Activated T-cell treated with anti-CD3 and anti-CD28 coated beads for 24 hours (primary cell): ENCODE measurements around the gene BANF1.
"Not testable (repeated sequence)": the region's sequence is repeated elsewhere in the genome, so short reads cannot be mapped to it uniquely, and the experiment has no call there.

Source experiments
- DNase-seq: peaks from one replicate; pipeline ENCODE4 v3.0.0-alpha.2; 2020; ENCODE audit warnings: low read depth

The BANF1 gene

DNA sequence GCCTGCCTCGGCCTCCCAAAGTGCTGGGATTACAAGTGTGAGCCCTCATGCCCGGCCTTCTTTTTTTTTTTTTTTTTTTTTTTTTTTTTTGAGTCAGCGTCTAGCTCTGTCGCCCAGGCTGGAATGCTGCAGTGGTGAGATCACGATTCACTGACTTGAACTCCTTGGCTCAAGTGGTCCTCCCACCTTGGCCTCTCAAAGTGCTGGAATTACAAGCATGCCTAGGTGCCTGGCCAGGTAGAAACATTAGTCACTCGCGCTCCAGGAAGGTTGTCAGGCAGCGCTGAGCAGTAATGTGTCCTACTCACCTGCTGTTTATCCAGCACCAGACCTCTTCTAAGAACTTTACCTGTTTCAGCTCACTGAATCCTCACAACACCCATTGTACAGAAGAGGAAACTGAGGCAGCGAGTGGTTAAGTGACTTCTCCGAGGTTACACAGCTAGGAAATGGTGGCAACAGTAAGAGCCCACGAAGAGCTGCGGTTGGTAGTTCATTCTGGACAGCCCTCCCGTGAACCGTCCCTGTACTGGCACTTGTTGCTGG, 9.0 kb downstream of the BANF1 start:
- no peak for DNase-seq

DNA sequence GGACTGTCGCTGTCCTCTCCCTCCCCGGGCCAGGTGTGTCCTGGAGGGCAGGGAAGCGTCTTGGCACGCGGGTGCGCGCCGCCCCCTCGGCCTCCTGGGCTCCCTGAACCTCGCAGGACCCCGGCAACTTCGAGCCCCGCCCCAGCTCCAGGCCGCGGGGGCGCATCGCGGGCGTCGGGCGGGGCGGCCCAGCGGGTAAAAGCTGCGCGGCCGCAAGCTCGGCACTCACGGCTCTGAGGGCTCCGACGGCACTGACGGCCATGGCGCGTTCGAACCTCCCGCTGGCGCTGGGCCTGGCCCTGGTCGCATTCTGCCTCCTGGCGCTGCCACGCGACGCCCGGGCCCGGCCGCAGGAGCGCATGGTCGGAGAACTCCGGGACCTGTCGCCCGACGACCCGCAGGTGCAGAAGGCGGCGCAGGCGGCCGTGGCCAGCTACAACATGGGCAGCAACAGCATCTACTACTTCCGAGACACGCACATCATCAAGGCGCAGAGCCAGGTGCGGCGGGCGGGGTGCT, 9.5 kb downstream of the BANF1 start, which contains the start of gene CST6:
TSS of gene CST6 (plus strand) at position 224 of the 519 bp plus-strand sequence. CDS start at position 261, 37 bp downstream.
- no peak for DNase-seq

DNA sequence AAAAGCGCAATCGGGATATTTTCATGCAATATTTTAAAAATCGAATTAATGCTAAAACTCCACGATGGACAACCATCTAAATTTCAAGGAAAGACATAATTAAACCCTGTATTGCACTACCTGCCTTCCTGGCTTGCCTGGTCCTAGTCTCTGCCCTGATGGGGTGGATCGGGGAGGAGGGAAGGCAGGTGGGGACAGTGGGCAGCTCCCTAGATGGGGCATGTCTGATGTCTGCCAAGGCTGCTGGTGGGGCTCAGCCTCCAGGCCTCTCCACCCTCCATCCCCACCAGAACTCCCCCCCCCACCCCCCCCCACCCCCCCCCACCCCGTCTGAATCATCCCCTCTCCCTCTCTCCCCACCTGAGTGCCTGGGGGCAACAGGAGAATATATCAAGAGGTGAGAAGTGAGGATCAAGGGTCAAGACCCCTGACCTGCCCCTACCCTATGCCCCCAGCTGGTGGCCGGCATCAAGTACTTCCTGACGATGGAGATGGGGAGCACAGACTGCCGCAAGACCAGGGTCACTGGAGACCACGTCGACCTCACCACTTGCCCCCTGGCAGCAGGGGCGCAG, 10.2 kb downstream of the BANF1 start:
- DNase-seq = no peak

DNA sequence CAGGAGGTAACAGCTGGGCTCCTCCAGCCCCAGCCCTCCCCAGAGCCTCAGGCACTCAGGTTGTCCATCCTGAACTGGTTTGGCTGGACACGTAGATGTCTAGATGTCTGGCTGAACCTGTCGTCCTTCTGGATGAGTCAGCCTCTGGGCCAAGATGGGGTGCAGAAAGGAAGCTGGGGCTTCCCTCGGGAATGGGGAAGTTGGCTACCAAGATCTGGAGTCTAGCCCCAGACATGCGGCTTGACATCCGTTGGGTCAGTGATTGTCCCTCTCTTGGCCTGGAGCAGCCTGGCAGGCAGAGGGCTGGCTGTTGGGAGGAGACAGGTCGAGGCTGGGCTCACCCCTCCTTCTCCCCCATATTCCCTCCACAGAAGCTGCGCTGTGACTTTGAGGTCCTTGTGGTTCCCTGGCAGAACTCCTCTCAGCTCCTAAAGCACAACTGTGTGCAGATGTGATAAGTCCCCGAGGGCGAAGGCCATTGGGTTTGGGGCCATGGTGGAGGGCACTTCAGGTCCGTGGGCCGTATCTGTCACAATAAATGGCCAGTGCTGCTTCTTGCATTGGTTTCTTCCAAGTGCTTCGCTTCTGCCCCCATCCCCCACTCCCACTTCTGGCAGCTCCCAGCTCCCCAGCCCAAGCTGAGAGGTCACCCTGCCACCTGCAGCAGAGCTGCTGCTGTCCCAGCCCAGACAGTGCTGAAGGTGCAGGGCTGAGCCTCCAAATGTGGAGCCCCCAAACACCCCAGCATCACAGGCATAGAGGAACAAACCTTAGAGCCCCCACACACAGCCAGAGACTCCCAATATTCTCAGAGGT, 10.9 kb downstream of the BANF1 start:
- no peak for DNase-seq

DNA sequence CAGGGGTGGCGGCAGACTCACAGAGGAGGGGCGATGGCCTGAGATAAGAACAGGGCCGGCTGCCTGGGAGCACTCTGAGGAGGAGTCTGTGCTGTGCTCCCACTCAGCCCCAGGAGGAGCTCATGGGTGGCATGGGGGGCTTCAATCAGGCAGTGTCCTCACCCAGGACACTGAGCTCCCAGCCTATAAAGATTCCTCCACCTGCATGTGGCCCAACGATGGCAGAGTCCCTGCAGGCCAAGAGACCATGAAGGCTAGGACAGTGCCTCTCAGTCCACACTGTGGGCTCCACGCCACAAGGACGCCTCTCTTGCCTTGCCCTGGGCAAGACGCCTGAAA, 11.4 kb downstream of the BANF1 start:
- no peak for DNase-seq

DNA sequence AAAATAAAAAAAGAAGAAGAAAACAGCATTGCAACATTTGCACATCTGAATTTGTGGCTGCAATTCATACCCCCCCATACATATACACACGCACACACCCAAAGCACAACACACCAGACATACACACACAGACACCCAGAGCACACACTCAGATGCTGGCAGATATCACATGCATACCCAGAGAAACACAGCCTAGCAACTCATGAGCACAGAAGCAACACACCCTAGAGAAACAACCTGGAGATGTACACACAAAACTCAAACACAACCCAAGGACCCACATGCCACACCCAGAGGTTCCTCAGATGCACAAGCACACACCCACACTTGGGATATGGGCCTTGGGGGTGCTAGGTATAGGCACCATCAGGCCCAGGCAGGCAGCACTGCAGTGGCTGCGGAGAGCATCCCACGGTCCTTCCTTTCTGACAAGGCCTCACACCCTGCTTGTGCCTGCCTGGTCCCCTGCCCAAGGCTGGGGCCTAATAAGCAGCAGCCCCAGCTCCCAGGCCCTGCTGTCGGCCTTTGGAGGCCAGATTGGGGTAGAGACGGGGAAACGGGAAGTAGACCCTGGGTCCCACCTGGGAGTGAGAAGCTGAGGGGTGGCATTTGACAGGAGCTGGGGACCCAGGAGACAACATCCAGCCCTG, 12.6 kb downstream of the BANF1 start:
- no peak for DNase-seq

DNA sequence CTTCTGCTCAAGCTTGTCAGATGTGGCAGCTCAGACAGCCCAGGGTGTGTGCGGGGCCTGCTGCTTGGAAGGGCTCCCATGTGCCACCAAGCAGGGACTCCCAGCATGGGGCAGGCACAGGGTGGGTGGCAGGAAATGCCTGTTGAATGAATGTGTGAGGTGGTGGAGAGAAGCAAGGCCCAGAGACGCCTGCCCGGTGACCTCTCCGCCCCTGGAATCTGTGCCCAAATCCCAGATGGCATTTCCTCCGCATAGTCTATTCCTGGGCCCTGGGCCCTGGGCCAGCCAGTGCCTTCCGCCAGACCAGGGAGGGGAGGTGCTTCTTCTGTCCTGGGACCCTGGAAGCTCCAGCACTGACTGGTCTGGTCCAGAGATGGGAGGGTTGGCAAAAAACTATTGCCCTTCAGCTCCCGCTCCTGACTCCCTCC, 13.2 kb downstream of the BANF1 start:
- no peak for DNase-seq

DNA sequence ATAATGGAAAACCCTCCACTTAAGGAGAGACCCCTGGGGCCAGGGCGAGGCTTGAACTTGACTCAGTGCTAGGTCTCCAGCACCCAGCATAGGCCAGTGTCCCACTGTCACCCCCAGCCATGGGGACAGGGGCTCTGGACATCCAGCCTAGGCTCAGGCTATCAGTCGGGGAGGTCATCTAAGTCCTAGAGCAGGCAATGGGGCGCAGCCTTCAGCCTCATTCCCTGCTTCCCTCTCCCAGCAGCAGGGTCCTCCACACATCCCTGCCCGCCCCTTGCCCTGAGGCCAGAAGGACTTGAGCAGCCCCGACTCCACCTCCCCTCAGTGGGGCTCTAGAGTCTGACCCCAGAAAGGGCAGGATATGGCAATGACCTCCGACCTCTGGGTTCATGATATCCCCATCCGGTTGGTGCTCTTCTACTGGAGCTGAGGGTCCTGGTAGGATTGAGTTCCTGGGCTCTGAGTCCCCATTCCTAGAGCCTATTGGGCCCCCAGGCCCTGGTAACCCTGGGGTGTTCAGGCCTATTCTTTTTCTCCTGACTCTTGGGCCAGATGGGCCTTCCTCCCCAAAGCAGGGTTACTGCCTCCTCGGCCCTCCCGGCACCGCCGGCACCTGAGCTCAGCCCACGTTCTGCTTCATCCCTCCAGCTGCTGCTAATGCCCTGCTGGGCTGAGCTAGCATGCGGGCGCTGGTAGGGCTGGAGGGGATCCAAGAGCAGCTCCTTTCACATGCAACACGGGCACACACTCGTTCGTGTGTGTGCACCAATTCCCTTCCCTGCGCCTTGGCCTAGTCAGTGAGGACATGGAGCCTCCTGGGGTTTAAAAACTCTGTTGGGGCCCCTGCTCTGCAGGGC, 13.9 kb downstream of the BANF1 start:
- DNase-seq = no peak

DNA sequence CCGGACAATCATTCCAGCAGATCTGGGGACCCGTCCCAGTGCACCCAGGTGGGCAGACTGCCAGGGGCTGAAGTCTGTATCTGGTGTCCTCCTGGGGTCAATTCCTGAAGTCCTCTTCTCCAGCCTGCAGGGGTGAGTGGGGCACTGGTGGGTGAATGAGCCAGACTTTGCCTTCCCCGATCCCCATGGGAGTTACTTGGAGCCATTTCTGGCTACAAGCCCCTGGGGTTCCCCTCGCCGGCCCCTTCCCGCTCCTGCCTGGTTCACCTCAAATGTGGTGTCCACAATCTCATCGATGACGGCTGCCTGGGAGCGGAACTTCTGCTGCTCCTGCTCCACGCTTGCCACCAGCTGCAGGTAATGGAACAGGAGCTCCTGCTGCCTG, 14.5 kb downstream of the BANF1 start:
- no peak for DNase-seq

DNA sequence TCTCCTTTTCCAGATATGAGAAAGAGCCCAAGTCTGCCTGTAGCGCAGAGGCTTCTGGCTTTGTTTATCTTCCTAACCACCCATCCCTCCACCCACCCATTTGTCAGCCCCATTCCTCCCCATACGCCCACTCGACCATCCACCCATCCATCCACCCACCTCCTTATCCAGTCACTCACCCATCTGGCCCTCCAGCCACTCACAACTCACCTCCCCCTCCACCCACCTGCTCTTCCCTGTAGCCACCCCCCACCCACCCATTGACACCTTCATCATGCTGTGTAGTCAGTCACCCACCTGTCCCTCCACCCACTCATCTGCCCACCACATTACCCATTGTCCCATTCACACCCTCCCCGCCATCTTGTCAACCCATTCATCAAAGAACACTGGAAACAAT, 15.0 kb downstream of the BANF1 start:
- no peak for DNase-seq

DNA sequence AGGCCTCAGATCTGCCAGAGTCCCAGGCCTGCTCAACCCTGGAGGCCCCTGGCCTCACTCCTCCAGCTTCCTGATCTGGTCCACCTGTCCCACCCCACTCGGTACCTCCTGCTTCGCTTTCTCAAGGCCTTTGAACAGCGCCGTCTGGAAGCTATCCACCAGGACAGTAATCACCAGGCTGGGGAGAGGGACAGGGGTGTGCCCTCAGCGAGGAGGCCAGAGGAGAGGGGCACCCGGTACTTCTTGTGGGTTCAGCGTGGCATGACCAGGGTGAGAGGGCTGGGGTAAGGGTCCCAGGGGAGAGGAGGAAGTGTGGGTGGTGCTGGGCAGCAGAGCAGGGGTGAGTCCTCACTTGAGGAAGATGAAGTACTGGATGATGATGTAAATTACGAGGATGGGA, 17.9 kb downstream of the BANF1 start:
- DNase-seq = no peak

DNA sequence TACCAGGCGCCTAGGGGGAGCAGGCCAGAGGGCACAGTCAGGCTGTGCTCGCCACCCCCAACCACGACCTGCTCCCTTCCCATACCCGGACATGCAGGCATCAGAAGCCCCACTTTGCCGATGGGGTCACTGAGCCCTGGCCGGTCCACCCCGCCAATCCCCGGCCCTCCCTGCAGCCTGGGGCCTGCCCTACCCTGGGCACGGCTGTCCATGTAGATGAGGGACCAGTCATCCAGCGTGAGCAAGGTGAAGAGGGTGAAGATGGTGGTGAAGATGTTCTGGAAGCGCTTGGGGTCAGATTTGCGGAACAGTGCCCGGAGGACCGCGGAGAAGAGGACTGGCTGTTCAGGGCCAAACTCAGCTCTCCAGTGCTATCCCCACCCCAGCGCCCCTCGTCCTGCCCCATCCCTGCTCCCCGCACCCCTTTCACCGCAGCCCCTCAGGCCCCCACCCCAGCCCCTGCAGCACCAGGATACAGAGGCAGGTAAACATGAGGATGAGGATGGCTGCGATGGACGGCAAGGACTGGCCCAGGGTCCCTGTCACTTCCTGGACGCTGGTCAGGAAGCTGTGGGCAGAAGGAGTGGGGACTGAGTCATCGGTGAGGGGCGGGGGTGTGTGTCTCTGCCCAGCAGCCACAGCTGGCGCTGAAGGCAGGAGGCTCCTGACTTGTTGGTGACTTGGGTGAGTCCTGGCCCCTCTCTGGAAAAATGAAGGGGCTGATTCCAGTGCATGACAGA, 18.5 kb downstream of the BANF1 start:
- DNase-seq = no peak

DNA sequence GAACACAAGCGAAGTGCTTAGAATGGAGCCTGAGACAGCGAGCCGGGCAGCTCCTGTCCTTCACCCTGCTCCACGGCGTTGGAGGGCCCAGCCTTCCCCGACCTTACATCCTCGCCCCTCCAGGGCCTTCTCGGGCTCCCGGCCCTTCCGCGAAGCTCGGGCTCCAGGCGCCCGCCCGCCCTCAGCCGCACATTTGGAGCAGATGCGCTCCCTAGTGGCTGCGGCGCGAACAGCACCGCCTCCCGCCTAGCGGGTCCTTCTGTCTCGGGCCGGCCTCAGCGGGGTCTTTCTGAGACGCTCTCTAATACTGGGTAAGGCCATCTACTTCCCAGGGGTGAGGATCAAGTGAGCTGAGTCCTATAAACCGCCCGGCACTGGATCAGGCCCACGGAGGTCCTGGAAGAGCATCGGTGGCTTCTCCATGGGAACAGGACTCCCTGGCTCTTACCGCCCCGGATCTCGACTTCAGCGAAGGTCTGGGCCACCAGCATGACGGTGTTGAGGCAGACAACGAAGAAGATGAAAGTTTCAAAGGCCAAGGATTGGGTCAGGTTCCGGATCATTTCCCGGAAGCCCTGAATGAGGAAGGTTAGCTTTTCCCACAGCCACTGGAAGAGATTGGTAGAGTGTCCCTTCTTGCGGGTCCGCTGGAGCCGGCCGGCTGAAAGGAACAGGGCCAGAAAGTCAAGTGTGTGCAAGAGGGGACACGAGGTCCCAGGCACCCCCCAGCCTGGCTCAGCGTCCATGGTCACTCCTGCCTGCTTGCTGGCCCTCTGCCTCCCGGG, 20.3 kb downstream of the BANF1 start:
- peak; percentile 71 for DNase-seq

DNA sequence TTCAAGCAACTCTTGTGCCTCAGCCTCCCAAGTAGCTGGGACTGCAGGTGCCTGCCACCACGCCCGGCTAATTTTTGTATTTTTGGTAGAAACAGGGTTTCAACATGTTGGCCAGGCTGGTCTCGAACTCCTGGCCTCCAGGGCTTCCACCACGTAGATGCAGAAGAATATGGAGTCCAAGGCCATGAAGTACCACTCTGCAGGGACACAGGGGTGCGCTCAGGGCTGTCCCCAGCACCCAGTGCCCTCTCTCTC, 20.8 kb downstream of the BANF1 start:
- not testable (repeated sequence) for DNase-seq

DNA sequence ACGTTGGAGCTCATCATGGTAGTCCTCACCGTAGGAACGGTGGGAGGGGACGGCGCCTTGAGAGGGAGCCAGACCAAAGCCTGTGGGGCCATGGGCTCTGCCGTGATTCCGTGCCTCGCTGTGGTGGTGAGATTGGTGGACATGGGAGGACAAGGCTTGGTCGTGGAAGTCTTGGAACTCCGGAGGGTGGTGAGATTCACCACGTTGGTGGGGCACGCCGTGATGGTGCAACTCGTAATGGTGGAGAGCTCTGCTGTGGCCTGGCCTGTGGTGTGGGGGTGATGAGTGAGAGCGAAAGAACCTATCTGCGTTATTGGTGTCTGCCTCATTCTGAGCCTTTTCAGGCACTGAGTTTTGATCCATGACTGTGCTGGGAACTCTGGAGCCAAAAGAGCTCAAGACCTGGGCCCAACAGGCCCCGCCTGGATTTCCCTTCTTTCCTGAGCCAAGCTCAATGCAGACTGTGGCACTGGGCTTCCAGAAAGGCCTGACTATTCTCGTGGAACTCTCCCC, 23.8 kb downstream of the BANF1 start, which contains the start of gene CATSPER1:
TSS of gene CATSPER1 (minus strand) at position 463 of the 513 bp plus-strand sequence. CDS start at position 363, 100 bp downstream.
- DNase-seq = no peak

DNA sequence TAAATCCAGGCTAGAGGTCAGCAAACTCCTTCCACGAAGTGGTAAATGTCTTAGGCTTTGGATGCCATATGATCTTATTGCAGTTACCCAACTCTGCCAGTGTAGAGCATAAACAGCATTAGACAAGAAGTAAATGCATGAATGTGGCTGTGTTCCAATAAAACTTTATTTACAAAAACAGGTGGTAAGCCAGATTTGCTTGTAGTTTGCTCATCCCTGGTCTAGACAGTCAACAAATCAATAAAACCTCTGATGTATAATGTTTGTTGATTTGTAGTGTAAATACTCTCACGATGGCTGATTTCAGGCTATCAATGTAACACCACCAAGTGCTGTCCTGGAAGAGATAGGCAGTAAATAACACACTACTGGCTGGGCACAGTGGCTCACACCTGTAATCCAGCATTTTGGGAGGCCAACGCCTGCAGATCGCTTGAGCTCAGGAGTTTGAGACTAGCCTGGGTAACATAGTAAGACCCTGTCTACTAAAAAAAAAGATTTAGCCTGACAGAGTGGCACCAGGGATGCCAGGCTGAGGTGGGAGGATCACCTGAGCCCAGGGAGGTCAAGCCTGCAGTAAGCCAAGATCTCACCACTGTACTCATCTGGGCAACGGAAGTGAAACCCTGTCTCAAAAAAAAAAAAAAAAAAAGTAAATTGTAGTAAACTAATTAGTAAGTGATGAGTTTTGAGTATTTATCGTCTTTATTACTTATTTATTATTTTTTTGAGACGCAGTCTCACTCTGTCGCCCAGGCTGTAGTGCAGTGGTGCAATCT, 30.8 kb downstream of the BANF1 start:
- no peak for DNase-seq

DNA sequence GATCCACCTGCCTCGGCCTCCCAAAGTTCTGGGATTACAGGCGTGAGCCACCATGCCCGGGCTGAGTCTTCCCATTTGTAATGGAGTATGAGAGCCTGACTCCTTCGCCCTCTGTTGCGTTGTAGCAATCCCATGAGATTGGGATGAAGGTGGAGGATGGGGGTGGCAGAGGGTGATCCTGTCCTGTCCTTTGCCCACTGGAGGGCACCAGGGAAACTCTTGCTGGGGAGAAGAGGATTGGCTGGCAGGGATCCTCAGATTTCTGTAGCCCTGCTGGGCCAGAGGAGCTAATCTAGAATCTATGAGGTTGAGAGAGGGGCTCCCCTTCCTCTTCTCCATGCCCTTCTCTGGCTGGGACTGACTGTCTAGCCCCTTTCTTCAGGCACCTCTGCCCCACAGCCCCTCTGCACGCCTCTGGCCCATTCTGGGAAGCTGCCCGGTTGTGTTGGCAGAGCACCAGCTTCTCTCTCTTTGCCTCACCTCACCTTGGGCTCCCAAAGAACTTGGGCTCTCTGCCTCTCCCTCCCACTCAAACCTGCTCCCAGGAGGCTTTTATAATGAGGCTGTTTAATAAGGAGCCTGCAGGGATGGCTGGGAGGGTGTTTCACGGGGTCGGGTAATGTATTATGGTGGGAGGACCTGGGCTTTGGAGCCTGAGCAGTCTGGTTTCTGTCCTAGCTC, 33.5 kb downstream of the BANF1 start:
- DNase-seq = no peak

DNA sequence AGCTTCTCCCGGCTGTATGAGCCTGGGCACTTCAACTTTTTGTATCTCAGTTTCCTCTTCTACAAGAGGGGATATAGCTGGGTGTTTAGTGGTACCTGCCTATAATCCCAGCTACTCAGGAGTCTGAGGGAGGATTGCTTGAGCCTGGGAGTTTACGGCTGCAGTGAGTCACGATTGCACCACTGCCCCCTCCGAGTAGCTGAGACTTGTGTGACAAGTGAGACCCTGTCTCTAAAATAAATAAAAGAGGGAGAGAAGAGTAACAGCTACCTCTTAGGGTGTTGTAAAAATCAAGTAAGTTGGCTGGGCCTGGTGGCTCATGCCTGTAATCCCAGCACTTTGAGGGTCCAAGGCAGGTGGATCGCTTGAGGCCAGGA, 34.0 kb downstream of the BANF1 start:
- no peak for DNase-seq

DNA sequence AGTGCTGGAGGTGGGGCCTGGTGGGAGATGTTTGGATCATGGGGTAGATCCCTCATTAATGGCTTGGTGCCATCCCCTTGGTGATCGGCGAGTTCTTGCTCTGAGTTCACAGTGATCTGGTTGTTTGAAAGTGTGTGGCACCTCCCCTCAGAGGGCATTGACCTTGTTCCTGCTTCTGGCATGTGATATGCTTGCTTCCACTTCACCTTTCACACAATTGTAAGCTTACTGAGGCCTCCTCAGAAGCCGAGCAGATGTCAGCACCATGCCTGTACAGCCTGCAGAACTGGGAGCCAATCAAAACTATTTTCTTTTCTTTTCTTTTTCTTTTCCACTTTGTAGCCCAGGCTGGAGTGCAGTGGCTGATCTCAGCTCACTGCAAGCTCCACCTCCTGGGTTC, 35.0 kb downstream of the BANF1 start:
- no peak for DNase-seq
